ENCODE results near the gene FLT4.
A peak's percentile ranks its signal among the peaks of the same experiment; 100 is the strongest.
"Not testable (repeated sequence)": the region's sequence is repeated elsewhere in the genome, so short reads cannot be mapped to it uniquely, and the experiment has no call there.

Gene FLT4

GRCh38 chr5:180669661-180670060 is 20.3 kb upstream of the FLT4 start:
- no peak for DNase-seq

DNA sequence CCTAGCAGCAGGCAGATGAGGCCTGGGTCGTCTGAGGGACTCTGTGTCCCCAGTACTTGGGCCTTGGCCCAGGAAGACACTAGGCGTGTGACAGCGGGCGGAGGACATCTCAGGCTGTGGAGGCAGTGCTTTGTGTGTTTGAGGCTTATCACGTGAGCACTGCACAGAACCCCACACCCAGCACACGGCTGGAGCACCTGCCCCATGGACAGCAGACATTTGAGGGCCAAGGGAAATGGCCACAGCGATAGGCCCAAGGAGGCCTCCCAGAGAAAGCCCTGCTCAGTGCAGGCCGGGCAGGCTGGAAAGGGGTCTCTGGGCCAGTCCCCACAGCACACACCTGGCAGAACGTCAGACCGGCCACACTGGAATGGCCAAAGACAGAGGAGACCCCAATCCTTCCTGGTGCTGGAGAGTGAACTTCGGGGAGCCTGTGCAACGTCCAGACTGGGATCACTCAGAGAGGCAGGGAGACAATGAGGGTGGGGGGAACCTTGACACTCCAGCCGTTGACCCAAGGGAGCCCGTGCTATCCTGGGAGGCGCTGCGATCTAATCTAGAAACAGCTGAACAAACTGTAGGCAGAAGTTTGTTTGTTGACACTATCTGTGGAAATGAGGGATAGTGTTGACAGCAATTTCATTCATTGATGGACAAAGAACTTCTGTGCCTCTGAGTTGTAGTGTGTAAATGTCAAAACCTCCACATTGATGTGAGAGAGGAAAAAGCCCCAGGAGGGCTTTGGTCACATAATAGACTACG is 19.6 kb upstream of the FLT4 start:
- DNase-seq, result no peak

DNA sequence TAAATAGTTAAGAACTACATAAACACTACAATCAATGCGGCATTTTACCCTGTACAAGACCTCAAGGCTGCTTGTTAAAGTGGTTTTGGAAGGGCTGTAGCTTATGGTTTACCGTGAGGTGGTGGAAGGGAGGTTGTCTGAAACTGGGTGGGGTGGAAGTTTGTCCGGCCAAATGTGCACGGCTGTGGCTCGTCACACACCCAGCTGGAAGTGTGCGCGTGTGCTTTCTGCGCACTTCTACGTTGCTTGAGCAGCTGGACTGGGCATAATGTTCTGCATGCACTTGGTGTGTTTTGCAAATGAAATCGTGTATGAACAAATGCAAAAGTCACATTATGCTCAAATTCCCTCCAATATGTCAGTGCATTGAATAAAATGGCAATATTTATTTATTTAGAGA is 17.4 kb upstream of the FLT4 start:
- no peak for DNase-seq

GRCh38 chr5:180665682-180666404 is 16.4 kb upstream of the FLT4 start:
- peak; percentile 0 for DNase-seq

DNA sequence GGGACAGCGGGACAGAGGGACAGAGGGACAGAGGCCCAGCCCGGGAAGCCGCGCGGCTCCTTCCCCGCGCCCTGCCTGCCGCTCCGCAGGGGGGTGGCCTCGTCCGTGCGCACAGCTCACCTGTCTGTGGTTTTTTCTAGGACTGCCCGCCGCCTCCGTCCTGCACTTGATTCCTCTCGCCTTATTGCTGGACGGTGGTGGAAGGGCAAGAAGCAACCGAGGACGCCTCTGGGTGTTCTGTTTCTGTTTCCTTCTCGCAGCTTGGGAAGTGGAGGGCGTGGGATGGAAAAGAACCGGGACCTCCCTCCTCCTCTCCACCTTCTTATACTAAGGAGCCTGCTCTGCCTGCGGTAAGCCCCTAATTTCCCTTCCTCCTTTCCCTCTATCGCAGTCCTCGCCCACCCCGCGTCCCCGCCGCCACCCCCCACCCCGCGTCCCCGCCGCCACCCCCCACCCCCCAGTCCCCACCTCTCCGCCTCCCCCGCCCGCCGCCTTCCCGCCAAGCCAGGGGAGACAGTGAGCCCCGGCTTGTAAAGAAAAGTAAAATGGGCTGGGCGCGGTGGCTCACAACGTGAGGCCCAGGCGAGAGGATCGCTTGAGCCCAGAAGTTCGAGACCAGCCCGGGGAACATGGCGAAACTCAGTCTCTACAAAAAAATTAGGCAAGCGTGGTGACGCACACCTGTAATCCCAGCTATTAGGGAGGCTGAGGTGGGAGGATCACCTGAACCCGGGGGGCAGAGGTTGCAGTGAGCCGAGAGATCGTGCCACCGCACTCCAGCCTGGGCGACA is 9.6 kb upstream of the FLT4 start:
- peak; percentile 59 for DNase-seq

DNA sequence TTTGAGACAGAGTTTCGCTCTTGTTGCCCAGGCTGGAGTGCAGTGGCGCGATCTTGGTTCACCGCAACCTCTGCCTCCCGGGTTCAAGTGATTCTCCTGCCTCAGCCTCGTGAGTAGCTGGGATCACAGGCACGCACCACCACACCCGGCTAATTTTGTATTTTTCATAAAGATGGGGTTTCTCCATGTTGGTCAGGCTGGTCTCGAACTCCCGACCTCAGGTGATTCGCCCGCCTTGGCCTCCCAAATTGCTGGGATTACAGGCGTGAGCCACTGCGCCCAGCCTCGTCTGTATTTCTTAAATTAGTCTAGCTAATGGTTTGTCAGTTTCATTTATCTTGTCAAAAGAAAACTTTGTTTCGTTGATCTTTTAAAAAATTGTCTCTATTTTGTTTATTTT is 5.8 kb upstream of the FLT4 start:
- not testable (repeated sequence) for DNase-seq

DNA sequence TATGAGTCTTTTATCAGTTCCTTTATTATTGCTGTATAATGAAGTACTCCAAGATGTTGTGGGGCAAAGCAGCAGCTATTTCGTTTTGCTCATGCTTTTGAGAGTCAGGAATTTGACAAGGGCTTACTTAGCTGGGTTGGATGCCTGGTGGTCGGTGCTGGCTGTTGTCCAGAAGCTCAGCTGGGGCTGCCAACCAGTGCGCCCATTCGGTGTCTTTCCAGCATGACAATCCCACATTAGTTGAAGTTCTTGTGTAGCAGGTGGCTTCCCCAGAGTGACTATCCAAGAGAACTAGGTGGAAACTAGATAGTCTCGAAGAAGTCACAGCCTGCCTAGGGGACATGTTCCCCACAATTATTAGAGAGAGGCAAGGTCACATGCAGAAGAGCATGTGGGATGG is 3.4 kb upstream of the FLT4 start:
- DNase-seq, result no peak

- no peak for DNase-seq
These were observed 2.9 kb upstream of the FLT4 start for GRCh38 chr5:180652346-180652745.

DNA sequence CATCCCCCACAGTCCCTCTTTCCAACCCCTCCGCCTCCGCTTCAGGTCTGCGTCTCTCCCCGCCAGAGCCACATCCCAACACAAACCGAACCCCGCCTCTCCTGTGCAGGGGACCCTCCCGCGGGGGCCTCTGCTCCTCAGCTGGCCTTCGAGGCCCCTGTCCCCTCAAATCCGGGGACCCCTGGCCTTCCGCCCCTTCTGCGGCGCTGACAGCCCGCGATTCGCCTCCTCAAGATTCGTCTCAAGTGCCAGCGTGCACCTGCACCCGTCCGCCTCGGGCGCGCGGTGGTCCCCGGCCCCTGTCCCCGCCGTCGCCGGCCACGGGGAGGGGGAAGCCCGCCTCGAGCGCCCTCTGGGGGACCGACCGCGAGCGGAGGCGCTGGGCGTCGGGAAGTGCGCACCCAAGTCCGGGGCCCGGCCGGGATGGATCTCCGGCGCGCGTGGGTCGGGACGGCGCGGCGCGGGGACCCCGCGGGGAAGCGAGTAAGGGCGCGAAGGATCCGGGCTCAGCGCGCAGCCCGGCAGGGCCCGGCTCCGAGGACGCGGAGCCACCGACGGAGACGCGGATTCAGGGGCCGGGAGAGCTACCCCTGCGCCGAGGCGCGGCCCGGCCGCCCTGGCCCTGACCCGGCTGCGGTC is 623 bp downstream of the FLT4 start:
- peak; percentile 65 for DNase-seq

DNA sequence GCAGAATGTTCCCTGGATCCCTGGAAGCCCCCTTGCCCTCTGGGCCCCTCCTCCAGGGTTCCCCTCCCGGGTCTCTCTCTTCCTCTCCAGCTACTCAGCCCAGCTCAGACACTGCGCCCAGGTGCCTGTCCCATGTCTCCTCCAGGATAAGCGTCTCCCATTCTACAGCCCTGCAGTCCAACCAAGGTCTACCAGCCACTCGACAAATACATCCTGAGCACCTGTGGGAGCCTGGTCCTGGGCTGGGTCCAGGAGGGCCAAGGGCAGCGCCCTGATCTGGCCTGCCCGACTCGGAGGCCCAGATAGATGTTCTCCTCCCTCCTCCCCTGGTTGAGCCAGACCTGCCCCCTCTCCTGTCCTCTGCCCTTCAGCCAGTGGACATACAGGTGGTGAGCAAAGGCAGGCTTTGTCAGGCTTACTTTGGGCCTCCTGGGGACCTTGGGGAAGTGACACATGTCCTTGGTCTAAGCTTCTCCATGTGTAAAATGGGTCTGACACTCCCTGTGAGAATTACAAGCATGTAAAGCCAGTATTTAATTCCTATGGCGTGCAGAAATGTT is 1.4 kb downstream of the FLT4 start:
- DNase-seq, result no peak

DNA sequence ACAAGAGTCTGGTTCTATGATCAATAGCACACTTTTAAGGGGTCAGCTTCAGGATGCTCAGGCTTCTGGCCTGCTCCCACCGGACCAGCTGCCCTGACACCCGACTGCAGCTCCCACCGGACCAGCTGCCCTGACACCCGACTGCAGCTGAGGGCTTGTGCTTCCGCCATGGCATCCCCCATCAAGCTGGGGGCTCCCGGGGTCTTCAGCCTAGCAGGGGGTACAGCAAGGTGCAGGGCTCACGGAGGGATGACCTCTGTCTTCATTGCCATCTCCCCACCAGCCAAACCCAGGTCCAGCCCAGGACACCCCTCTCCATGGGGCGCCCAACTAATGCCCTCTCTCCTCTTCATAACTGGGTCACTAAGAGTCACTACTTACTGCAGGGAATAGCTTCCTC is 1.9 kb downstream of the FLT4 start:
- DNase-seq, result peak; percentile 31

- DNase-seq, result peak; percentile 32
These were observed 2.5 kb downstream of the FLT4 start for GRCh38 chr5:180646963-180647305.

GRCh38 chr5:180646289-180646962 is 3.0 kb downstream of the FLT4 start:
- DNase-seq, result peak; percentile 47

DNA sequence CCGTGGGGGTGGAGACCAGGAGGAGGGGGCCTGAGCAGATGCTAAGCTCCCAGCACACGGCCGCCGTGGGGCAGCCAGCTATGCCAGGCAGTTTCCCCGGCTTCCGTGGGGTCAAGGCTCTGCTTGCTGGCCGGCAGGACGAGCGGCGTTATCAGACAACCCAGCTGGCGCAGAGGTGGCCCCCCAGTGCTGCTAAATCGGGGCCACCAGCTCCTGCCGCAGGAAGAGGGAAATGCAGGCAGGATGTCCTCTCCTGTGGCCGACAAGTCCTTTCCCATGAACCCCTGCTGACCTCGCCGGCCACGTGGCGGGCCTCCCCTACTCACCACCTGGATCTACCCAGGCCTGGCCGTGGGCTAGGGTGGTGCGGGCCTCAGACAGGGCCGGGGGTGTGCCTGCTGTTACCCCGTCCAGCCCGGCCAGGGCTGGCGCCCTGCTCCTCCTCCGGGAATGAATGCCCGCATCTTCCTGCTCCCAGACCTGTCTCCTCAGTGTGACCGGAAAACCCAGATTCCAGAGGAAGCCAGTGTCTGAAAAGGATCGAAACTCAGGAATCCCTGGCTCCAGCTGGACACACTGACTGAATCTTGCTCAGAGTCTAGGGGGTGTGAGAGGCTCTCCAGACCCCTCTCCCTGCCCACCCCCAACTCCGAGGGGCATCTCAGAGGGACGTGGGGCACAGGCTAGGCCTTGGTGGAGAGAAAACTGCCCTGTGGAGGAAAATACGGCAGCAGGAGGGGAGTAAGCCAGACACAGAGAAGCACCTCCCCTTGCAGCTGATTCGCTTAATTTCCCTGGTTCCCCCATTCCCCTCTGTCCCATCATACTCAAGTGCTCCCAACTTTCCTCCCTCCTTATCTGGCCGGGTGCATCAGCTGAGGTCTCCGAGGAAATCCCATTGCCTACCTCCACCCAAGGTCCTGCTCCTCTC is 3.9 kb downstream of the FLT4 start:
- DNase-seq, result peak; percentile 46

DNA sequence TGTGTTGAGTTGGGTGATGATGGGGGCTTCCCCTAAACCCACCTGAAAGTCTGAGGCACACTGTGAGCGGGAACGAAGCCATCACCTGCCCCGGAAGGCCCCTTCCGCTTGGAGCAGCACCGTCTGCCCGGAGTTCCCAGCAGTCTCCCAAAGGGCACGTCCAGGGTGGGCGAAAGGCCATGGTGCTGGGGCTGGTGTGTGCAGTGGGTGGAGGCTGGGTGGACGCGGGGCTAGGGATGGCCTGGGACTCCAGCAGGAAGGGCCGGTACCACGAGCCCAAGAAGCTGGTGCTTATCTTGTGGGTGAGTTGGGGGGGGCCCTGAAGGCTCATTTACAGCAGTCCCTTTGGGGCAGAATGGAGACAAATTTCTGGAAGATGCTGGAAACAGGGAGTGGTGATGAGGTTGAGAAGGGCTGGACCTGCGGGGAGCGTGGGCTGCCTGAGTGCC is 4.6 kb downstream of the FLT4 start:
- DNase-seq, result peak; percentile 45

GRCh38 chr5:180644129-180644824 is 5.1 kb downstream of the FLT4 start:
- peak; percentile 35 for DNase-seq

GRCh38 chr5:180643191-180643851 is 6.1 kb downstream of the FLT4 start:
- DNase-seq, result peak; percentile 50

DNA sequence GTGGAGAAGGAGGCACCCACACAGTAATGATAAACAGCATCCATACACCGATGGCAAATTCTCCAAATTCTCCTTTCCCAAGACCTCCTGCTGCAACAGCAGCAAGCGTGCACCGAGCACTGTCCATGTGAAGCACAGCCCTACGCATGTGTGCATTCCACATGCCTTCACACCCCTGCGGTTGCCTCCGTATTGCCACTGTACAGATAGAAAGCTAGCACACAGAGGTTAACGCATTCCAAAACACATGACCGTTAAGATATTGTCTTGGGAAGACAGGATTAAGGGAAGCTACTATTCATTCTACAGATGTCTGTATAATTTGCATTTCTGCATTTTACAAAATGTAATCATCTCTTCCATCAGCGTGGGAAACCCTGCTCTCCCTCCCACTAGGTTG is 6.6 kb downstream of the FLT4 start:
- peak; percentile 37 for DNase-seq

DNA sequence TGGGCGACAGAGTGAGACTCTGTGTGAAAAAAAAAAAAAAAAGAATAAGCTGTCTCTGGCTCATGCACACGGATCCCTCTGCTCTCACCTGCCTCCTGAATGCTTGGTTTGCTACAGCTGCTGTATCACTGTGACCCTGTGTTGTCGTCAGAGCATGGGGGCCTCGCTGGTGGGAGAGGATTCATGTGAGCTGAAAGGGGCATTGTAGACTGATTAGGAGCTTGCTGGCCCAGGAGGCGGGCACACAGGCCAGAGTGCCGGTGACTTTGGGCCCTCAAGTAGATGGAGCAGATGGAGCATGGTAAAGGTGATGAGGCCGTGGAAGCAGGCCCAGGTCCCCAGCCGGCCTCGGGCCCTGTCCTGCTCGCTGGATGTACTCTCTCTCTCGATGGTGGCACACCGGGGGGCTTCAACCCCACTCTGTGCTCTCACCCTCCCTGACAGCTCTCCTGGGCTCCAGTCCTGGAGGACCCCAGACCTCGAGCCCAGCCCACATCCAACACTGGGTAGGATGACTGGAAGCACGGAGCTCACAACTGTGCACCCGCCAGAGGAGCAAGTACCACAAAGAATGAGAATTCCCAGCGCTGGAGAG is 7.1 kb downstream of the FLT4 start:
- DNase-seq, result peak; percentile 38

DNA sequence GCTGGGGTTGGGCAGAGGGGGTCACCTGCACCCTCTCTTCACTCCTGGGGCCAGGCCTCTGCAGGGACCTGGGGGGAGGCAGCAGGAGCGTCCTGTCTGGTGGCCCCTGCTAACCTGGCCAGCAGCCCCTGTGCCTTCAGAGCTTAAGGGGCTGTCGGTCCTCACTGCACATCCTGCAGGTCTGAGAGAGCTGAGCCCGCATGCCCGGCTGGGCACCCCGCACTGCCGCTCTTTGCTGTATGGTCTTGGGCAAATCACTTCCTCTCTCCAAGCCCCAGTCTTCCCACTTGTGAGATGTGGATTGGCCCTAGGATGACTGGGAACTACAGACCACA is 7.9 kb downstream of the FLT4 start:
- DNase-seq, result peak; percentile 44

All from islet precursor cell (in vitro differentiated cells).